Measurements from ENCODE around the gene LRRC59.
"Not testable (repeated sequence)": the region's sequence is repeated elsewhere in the genome, so short reads cannot be mapped to it uniquely, and the experiment has no call there.

Gene LRRC59

GRCh38 chr17:50397111-50397918, at the start of gene LRRC59:
Gene LRRC59 (minus strand): TSS chr17:50397523. CDS start chr17:50397317, 206 bp downstream.
- DNase-seq: peak; percentile 77 to 90 (median 84)

GRCh38 chr17:50445730-50446325, 48.5 kb upstream of the LRRC59 start:
- no peak for DNase-seq

- no peak for DNase-seq
Observed at GRCh38 chr17:50444841-50445715, 47.8 kb upstream of the LRRC59 start.

- no peak for DNase-seq
Observed at GRCh38 chr17:50443505-50443974, 46.2 kb upstream of the LRRC59 start.

- DNase-seq: no peak
Observed at GRCh38 chr17:50440838-50441829, 43.8 kb upstream of the LRRC59 start.

GRCh38 chr17:50440172-50440837, 43.0 kb upstream of the LRRC59 start:
- no peak for DNase-seq

- DNase-seq: no peak
Observed at GRCh38 chr17:50439008-50439407, 41.7 kb upstream of the LRRC59 start.

GRCh38 chr17:50437409-50437808, 40.1 kb upstream of the LRRC59 start:
- no peak for DNase-seq

- DNase-seq: no peak
Observed at GRCh38 chr17:50432125-50432762, 34.9 kb upstream of the LRRC59 start.

GRCh38 chr17:50430821-50431618, 33.7 kb upstream of the LRRC59 start:
- no peak for DNase-seq

GRCh38 chr17:50429793-50430192, 32.5 kb upstream of the LRRC59 start:
- DNase-seq: no peak

GRCh38 chr17:50428831-50429424, 31.6 kb upstream of the LRRC59 start:
- DNase-seq: no peak

GRCh38 chr17:50428126-50428525, 30.8 kb upstream of the LRRC59 start:
- not testable (repeated sequence) for DNase-seq

- peak in 1 of 4 experiments; percentile 2 for DNase-seq
Observed at GRCh38 chr17:50426814-50427787, 29.8 kb upstream of the LRRC59 start.

- DNase-seq: no peak
Observed at GRCh38 chr17:50426472-50426782, 29.1 kb upstream of the LRRC59 start.

- DNase-seq: peak; percentile 18 to 62 (median 38)
Observed at GRCh38 chr17:50425682-50426471, 28.6 kb upstream of the LRRC59 start, which contains the start of gene ACSF2. Gene ACSF2 (plus strand): TSS chr17:50426218. CDS start chr17:50426262, 44 bp downstream.

- no peak for DNase-seq
Observed at GRCh38 chr17:50424996-50425681, 27.8 kb upstream of the LRRC59 start.

All from activated naive CD4-positive, alpha-beta T cell (primary cell).